GM23338 (cell line): Measurements from ENCODE around the gene HINT2. TPM values are rescaled to one million over a fixed set of nuclear protein-coding genes. Genes with fewer than 3 reads are reported as not detected.

Experiments
- ATAC-seq: fragments of 200-7000 bp; cut with Tn5 transposase; 3 replicates; pipeline ENCODE4 v1.9.1; 2020
- DNase-seq: peaks from one replicate; pipeline ENCODE4 v3.0.0-alpha.2; 2015; ENCODE audit warnings: low spot score
- H2AFZ ChIP-seq: fragments of 200-600 bp; sonication (generic); 2 replicates; pipeline ENCODE4 v1.8.0; 2016; ENCODE audit warnings: antibody characterized with exemption, mild to moderate bottlenecking, moderate library complexity
- H3F3A ChIP-seq: fragments of 200-600 bp; sonication (generic); replicated peaks from 2 replicates; pipeline ENCODE4 v1.8.0; 2017; ENCODE audit warnings: antibody characterized with exemption, mixed run types, low read depth
- H3K27ac ChIP-seq: fragments of 200-600 bp; sonication (generic); 2 replicates; pipeline ENCODE4 v1.6.1; 2016; ENCODE audit warnings: low read depth
- H3K27me3 ChIP-seq: fragments of 200-600 bp; sonication (generic); 2 replicates; pipeline ENCODE4 v1.8.0; 2016; ENCODE audit warnings: mild to moderate bottlenecking, mixed run types, moderate library complexity; ENCODE audit not compliant: insufficient read depth
- H3K36me3 ChIP-seq: fragments of 200-600 bp; sonication (generic); 2 replicates; pipeline ENCODE4 v1.8.0; 2016; ENCODE audit warnings: mild to moderate bottlenecking; ENCODE audit not compliant: insufficient read depth
- H3K4me1 ChIP-seq: fragments of 200-600 bp; sonication (generic); 2 replicates; pipeline ENCODE4 v1.8.0; 2016; ENCODE audit warnings: mild to moderate bottlenecking, moderate library complexity; ENCODE audit not compliant: insufficient read depth
- H3K4me2 ChIP-seq: fragments of 200-600 bp; sonication (generic); 2 replicates; pipeline ENCODE4 v1.7.1; 2017; ENCODE audit warnings: mixed run types
- H3K4me3 ChIP-seq: fragments of 200-600 bp; sonication (generic); 2 replicates; pipeline ENCODE4 v1.6.1; 2016; ENCODE audit warnings: mixed run types
- H3K79me2 ChIP-seq: fragments of 200-600 bp; sonication (generic); replicated peaks from 2 replicates; pipeline ENCODE4 v1.8.0; 2017; ENCODE audit warnings: mild to moderate bottlenecking; ENCODE audit not compliant: insufficient read depth
- H3K9me2 ChIP-seq: fragments of 200-600 bp; sonication (generic); 2 replicates; pipeline ENCODE4 v1.8.0; 2017; ENCODE audit not compliant: insufficient read depth
- H4K20me1 ChIP-seq: fragments of 200-600 bp; sonication (generic); replicated peaks from 2 replicates; pipeline ENCODE4 v1.8.0; 2017; ENCODE audit warnings: mild to moderate bottlenecking; ENCODE audit not compliant: insufficient read depth
- H3K27ac Mint-ChIP-seq: 2 replicates; pipeline ENCODE4 v1.8.0; 2020; ENCODE audit warnings: inconsistent platforms, mild to moderate bottlenecking, moderate library complexity, mixed read lengths
- H3K27me3 Mint-ChIP-seq: 3 replicates; pipeline ENCODE4 v1.8.0; 2022; ENCODE audit warnings: low read depth, mild to moderate bottlenecking, moderate library complexity, mixed read lengths, inconsistent platforms; ENCODE audit not compliant: insufficient read depth, poor library complexity
- H3K36me3 Mint-ChIP-seq: 3 replicates; pipeline ENCODE4 v1.8.0; 2021; ENCODE audit warnings: low read depth, mild to moderate bottlenecking, inconsistent platforms, moderate library complexity, mixed read lengths
- H3K4me1 Mint-ChIP-seq: 3 replicates; pipeline ENCODE4 v1.8.0; 2020; ENCODE audit warnings: mild to moderate bottlenecking, inconsistent platforms, mixed read lengths
- H3K4me3 Mint-ChIP-seq: 3 replicates; pipeline ENCODE4 v1.8.0; 2021; ENCODE audit warnings: moderate library complexity, mild to moderate bottlenecking, inconsistent platforms, mixed read lengths
- H3K9me3 Mint-ChIP-seq: 3 replicates; pipeline ENCODE4 v1.8.0; 2020; ENCODE audit warnings: moderate library complexity, mild to moderate bottlenecking, inconsistent platforms, mixed read lengths
- CREB1 ChIP-seq: fragments of 250-450 bp; sonication (Bioruptor Pico); IDR thresholded peaks from 2 replicates; pipeline ENCODE4 v1.5.0; 2020; ENCODE audit warnings: low read depth, mild to moderate bottlenecking, moderate library complexity
- EZH2phosphoT487 ChIP-seq: fragments of 200-600 bp; sonication (generic); IDR thresholded peaks from one replicate; pipeline ENCODE4 v1.8.1; 2018; ENCODE audit warnings: antibody characterized with exemption; ENCODE audit not compliant: unreplicated experiment
- NANOG ChIP-seq: IDR thresholded peaks from 2 replicates; pipeline ENCODE4 v1.6.1; 2016; ENCODE audit warnings: antibody characterized with exemption, borderline replicate concordance
- POLR2AphosphoS5 ChIP-seq: IDR thresholded peaks from 2 replicates; pipeline ENCODE4 v1.6.1; 2016; ENCODE audit warnings: antibody characterized with exemption, low read depth
- STAT1 ChIP-seq: IDR thresholded peaks from one replicate; pipeline ENCODE4 v1.6.1; 2016; ENCODE audit warnings: antibody characterized with exemption; ENCODE audit not compliant: unreplicated experiment
- ZNF331 ChIP-seq: fragments of 250-450 bp; sonication (Bioruptor Pico); IDR thresholded peaks from 2 replicates; pipeline ENCODE4 v1.5.0; 2020; ENCODE audit warnings: low read depth, mild to moderate bottlenecking, moderate library complexity
- polyA plus RNA-seq: library from polyadenylated mRNA; unstranded; fragments of >200 nt; fragmentation: Nextera tagmentation; extraction: Ambion mirVana; gene quantifications from 2 replicates; pipeline ENCODE4 v1.2.1, GENCODE V29; 2016
- total RNA-seq: library from RNA; depleted of rRNA; stranded (reverse); fragments of >200 nt; shearing (Covaris generic); gene quantifications from 2 replicates; pipeline ENCODE4 v1.2.3, GENCODE V29; 2014
- TF ChIP-seq, protein P1 (sequence below): IDR thresholded peaks from one replicate; pipeline ENCODE4 v1.6.1; 2018; ENCODE audit warnings: antibody characterized with exemption; ENCODE audit not compliant: unreplicated experiment
- TF ChIP-seq, protein P2 (sequence below): IDR thresholded peaks from 2 replicates; pipeline ENCODE4 v1.6.1; 2016; ENCODE audit warnings: antibody characterized with exemption
- TF ChIP-seq, protein P3 (sequence below): fragments of 250-450 bp; sonication (Bioruptor Pico); IDR thresholded peaks from 2 replicates; pipeline ENCODE4 v1.5.0; 2020; ENCODE audit warnings: mild to moderate bottlenecking, moderate library complexity
- TF ChIP-seq, protein P4 (sequence below), 2 experiments: fragments of 200-600 bp in 1 of 2; sonication (generic) in 1 of 2; conservative IDR thresholded peaks; 2 replicates each; pipeline versions ENCODE4 v1.5.1 to v1.6.1; 2016 to 2017; ENCODE audit warnings: antibody characterized with exemption in 2 of 2, low read depth in 2 of 2, mild to moderate bottlenecking in 2 of 2, moderate library complexity in 1 of 2

Gene HINT2
- total and polyA plus RNA-seq, 2 experiments from 2014 or later, result 20.9 to 69.9 TPM

DNA sequence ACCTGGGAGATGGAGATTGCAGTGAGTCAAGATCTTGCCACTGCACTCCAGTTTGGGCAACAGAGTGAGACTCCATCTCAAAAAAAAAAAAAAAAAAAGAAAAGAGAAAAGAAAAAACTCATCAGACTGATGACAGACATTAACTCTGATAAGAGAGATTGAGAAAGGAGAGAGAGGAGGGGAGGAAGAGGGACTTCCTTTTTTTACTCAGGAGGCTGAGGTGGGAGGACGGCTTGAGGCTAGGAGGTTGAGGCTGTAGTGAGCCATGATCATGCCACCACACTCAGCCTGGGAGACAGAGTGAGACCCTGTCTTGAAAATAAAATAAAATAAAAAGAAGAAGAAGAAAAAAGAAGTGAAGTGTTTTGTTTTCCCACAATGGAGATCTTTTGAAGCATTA lies 51.0 kb downstream of the HINT2 start:
- peaks cover 61% of the 10 kb centered on the region for H3K79me2 ChIP-seq
- H3K4me2 ChIP-seq, result no peak overlapping the region
- no peak overlapping the region for H2AFZ ChIP-seq
- DNase-seq (no peak), ATAC-seq (no peak)
- no peak overlapping the region for H3K4me3 Mint-ChIP-seq
- no peaks in the 10 kb centered on the region for H3K27me3 ChIP-seq
- H3K9me2 ChIP-seq, result no peaks in the 10 kb centered on the region
- no peak overlapping the region for H3K4me3 ChIP-seq
- H3K27ac Mint-ChIP-seq, result no peak overlapping the region
- no peaks in the 10 kb centered on the region for H3K9me3 Mint-ChIP-seq
- H3K4me1 ChIP-seq, result peaks cover 3% of the 10 kb centered on the region
- no peaks in the 10 kb centered on the region for H3K27me3 Mint-ChIP-seq
- H3F3A ChIP-seq, result no peaks in the 10 kb centered on the region; the same call in 1 of the 2 replicates
- H3K36me3 Mint-ChIP-seq, result peaks cover 3% of the 10 kb centered on the region; the same call in 1 of the 3 replicates
- peaks cover 30% of the 10 kb centered on the region for H3K4me1 Mint-ChIP-seq
- H4K20me1 ChIP-seq, result 0 out of 2 replicates have a peak, but pooled peaks cover 3% of the 10 kb centered on the region
- TF ChIP-seq CREB1, result no peak
- no peak for TF ChIP-seq POLR2AphosphoS5
- no peaks in the 10 kb centered on the region for H3K36me3 ChIP-seq
- H3K27ac ChIP-seq, result no peak overlapping the region

DNA sequence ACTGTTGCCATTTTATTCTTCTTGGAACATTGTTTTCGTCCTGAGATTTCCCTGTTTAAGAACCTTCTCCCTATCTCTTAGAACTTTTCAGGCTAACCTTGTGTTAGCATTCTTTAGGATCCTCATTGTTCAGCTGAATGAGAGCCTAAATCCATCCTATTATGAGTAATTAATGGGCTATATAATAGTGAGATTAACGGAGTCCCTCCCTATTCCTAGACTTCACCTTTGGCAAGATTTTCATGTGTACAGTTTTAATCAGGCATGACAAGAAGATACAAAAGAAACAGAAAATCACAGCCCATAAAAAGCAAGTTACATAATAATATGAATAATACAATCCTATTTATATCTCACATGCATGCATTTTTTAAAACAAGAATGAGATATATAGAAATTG lies 51.7 kb downstream of the HINT2 start:
- peaks cover 3% of the 10 kb centered on the region; the same call in 1 of the 3 replicates for H3K36me3 Mint-ChIP-seq
- H3K9me3 Mint-ChIP-seq, result no peaks in the 10 kb centered on the region
- no peak overlapping the region for H3K27ac Mint-ChIP-seq
- TF ChIP-seq, protein P1, sequence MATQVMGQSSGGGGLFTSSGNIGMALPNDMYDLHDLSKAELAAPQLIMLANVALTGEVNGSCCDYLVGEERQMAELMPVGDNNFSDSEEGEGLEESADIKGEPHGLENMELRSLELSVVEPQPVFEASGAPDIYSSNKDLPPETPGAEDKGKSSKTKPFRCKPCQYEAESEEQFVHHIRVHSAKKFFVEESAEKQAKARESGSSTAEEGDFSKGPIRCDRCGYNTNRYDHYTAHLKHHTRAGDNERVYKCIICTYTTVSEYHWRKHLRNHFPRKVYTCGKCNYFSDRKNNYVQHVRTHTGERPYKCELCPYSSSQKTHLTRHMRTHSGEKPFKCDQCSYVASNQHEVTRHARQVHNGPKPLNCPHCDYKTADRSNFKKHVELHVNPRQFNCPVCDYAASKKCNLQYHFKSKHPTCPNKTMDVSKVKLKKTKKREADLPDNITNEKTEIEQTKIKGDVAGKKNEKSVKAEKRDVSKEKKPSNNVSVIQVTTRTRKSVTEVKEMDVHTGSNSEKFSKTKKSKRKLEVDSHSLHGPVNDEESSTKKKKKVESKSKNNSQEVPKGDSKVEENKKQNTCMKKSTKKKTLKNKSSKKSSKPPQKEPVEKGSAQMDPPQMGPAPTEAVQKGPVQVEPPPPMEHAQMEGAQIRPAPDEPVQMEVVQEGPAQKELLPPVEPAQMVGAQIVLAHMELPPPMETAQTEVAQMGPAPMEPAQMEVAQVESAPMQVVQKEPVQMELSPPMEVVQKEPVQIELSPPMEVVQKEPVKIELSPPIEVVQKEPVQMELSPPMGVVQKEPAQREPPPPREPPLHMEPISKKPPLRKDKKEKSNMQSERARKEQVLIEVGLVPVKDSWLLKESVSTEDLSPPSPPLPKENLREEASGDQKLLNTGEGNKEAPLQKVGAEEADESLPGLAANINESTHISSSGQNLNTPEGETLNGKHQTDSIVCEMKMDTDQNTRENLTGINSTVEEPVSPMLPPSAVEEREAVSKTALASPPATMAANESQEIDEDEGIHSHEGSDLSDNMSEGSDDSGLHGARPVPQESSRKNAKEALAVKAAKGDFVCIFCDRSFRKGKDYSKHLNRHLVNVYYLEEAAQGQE, result no peak
- TF ChIP-seq, protein P2, sequence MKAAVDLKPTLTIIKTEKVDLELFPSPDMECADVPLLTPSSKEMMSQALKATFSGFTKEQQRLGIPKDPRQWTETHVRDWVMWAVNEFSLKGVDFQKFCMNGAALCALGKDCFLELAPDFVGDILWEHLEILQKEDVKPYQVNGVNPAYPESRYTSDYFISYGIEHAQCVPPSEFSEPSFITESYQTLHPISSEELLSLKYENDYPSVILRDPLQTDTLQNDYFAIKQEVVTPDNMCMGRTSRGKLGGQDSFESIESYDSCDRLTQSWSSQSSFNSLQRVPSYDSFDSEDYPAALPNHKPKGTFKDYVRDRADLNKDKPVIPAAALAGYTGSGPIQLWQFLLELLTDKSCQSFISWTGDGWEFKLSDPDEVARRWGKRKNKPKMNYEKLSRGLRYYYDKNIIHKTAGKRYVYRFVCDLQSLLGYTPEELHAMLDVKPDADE, result no peak
- TF ChIP-seq, protein P3, sequence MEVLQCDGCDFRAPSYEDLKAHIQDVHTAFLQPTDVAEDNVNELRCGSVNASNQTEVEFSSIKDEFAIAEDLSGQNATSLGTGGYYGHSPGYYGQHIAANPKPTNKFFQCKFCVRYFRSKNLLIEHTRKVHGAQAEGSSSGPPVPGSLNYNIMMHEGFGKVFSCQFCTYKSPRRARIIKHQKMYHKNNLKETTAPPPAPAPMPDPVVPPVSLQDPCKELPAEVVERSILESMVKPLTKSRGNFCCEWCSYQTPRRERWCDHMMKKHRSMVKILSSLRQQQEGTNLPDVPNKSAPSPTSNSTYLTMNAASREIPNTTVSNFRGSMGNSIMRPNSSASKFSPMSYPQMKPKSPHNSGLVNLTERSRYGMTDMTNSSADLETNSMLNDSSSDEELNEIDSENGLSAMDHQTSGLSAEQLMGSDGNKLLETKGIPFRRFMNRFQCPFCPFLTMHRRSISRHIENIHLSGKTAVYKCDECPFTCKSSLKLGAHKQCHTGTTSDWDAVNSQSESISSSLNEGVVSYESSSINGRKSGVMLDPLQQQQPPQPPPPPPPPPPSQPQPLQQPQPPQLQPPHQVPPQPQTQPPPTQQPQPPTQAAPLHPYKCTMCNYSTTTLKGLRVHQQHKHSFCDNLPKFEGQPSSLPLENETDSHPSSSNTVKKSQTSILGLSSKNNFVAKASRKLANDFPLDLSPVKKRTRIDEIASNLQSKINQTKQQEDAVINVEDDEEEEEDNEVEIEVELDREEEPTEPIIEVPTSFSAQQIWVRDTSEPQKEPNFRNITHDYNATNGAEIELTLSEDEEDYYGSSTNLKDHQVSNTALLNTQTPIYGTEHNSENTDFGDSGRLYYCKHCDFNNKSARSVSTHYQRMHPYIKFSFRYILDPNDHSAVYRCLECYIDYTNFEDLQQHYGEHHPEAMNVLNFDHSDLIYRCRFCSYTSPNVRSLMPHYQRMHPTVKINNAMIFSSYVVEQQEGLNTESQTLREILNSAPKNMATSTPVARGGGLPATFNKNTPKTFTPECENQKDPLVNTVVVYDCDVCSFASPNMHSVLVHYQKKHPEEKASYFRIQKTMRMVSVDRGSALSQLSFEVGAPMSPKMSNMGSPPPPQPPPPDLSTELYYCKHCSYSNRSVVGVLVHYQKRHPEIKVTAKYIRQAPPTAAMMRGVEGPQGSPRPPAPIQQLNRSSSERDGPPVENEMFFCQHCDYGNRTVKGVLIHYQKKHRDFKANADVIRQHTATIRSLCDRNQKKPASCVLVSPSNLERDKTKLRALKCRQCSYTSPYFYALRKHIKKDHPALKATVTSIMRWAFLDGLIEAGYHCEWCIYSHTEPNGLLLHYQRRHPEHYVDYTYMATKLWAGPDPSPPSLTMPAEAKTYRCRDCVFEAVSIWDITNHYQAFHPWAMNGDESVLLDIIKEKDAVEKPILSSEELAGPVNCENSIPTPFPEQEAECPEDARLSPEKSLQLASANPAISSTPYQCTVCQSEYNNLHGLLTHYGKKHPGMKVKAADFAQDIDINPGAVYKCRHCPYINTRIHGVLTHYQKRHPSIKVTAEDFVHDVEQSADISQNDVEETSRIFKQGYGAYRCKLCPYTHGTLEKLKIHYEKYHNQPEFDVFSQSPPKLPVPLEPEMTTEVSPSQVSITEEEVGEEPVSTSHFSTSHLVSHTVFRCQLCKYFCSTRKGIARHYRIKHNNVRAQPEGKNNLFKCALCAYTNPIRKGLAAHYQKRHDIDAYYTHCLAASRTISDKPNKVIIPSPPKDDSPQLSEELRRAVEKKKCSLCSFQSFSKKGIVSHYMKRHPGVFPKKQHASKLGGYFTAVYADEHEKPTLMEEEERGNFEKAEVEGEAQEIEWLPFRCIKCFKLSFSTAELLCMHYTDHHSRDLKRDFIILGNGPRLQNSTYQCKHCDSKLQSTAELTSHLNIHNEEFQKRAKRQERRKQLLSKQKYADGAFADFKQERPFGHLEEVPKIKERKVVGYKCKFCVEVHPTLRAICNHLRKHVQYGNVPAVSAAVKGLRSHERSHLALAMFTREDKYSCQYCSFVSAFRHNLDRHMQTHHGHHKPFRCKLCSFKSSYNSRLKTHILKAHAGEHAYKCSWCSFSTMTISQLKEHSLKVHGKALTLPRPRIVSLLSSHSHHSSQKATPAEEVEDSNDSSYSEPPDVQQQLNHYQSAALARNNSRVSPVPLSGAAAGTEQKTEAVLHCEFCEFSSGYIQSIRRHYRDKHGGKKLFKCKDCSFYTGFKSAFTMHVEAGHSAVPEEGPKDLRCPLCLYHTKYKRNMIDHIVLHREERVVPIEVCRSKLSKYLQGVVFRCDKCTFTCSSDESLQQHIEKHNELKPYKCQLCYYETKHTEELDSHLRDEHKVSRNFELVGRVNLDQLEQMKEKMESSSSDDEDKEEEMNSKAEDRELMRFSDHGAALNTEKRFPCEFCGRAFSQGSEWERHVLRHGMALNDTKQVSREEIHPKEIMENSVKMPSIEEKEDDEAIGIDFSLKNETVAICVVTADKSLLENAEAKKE, result no peak
- no peak for TF ChIP-seq EZH2phosphoT487
- TF ChIP-seq ZNF331 (CRISPR knock-in tag), result no peak
- no peak for TF ChIP-seq STAT1
- TF ChIP-seq POLR2AphosphoS5, result no peak
- TF ChIP-seq NANOG, result no peak
- TF ChIP-seq, protein P4, sequence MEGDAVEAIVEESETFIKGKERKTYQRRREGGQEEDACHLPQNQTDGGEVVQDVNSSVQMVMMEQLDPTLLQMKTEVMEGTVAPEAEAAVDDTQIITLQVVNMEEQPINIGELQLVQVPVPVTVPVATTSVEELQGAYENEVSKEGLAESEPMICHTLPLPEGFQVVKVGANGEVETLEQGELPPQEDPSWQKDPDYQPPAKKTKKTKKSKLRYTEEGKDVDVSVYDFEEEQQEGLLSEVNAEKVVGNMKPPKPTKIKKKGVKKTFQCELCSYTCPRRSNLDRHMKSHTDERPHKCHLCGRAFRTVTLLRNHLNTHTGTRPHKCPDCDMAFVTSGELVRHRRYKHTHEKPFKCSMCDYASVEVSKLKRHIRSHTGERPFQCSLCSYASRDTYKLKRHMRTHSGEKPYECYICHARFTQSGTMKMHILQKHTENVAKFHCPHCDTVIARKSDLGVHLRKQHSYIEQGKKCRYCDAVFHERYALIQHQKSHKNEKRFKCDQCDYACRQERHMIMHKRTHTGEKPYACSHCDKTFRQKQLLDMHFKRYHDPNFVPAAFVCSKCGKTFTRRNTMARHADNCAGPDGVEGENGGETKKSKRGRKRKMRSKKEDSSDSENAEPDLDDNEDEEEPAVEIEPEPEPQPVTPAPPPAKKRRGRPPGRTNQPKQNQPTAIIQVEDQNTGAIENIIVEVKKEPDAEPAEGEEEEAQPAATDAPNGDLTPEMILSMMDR (conservative IDR thresholded peaks at IDR 0.05; ENCODE audit: low read depth in 2 of 2), result no peak

More for the DNA sequence above, 51.7 kb downstream of the HINT2 start:
- H4K20me1 ChIP-seq, result 0 out of 2 replicates have a peak, but pooled peaks cover 3% of the 10 kb centered on the region
- no peaks in the 10 kb centered on the region; the same call in 1 of the 2 replicates for H3F3A ChIP-seq
- H2AFZ ChIP-seq, result no peak overlapping the region
- H3K27me3 ChIP-seq, result no peaks in the 10 kb centered on the region
- no peaks in the 10 kb centered on the region for H3K9me2 ChIP-seq
- H3K27me3 Mint-ChIP-seq, result no peaks in the 10 kb centered on the region
- no peak for DNase-seq
- peaks cover 8% of the 10 kb centered on the region for H3K4me1 ChIP-seq
- H3K4me3 ChIP-seq, result no peak overlapping the region
- H3K4me2 ChIP-seq, result no peak overlapping the region
- peaks cover 37% of the 10 kb centered on the region for H3K4me1 Mint-ChIP-seq
- no peaks in the 10 kb centered on the region for H3K36me3 ChIP-seq
- ATAC-seq, result no peak
- no peak overlapping the region for H3K4me3 Mint-ChIP-seq
- no peak overlapping the region for H3K27ac ChIP-seq
- H3K79me2 ChIP-seq, result peaks cover 67% of the 10 kb centered on the region
